Testis (tissue), 3 donors: Measurements from ENCODE around the gene NGRN. TPM values are rescaled to one million over a fixed set of nuclear protein-coding genes. Genes with fewer than 3 reads are reported as not detected.

Experiments
- DNase-seq: peaks from one replicate; pipeline ENCODE4 v3.0.0-alpha.2; 2019
- H3K27ac ChIP-seq, 2 donors: fragments of 200-600 bp; sonication (generic); one replicate each; pipeline ENCODE4 v1.5.1; 2019
- H3K27me3 ChIP-seq: fragments of 200-600 bp; sonication (generic); one replicate; pipeline ENCODE4 v1.5.1; 2019
- H3K36me3 ChIP-seq: fragments of 200-600 bp; sonication (generic); one replicate; pipeline ENCODE4 v1.5.1; 2017; ENCODE audit warnings: low read depth; ENCODE audit errors: missing control alignments
- H3K4me1 ChIP-seq: fragments of 200-600 bp; sonication (generic); one replicate; pipeline ENCODE4 v1.5.1; 2019
- H3K4me3 ChIP-seq, 2 donors: fragments of 200-600 bp; sonication (generic); one replicate each; pipeline ENCODE4 v1.5.1; 2017 to 2019
- H3K9me3 ChIP-seq: fragments of 200-600 bp; sonication (generic); one replicate; pipeline ENCODE4 v1.5.1; 2017
- POLR2A ChIP-seq: fragments of 450-650 bp; IDR thresholded peaks from one replicate; pipeline ENCODE4 v1.6.1; 2017; ENCODE audit warnings: antibody characterized with exemption, mild to moderate bottlenecking, moderate library complexity
- WGBS, 2 donors: methylation state at CpG; one replicate each; pipeline ENCODE4 v1.1.5; 2018; 5-methylcytosine and 5-hydroxymethylcytosine counted together
- intact Hi-C: fragments of 100-400 bp; cut with DNase I; formaldehyde crosslinking; loops from one replicate; pipeline ENCODE4 v1.15.1; 2023; ENCODE audit warnings: low total_unique reads
- polyA plus RNA-seq: library from polyadenylated mRNA; stranded (reverse); fragments of 350-450 nt; fragmentation: Illumina TruSeq; extraction: RNeasy Lipid Tissue Mini Kit (QIAGEN cat#74804); gene quantifications from one replicate; pipeline ENCODE4 v1.2.3, GENCODE V29; 2014; ENCODE audit warnings: low read depth, low replicate concordance; ENCODE audit not compliant: insufficient read depth
- small RNA-seq, 2 donors: library from RNA; depleted of rRNA; stranded (forward); fragments of <200 nt; gene quantifications; one replicate each; pipeline ENCODE3, GENCODE V24; 2016
- total RNA-seq, 2 donors: library from RNA; depleted of rRNA; stranded (reverse); fragments of >200 nt; gene quantifications; one replicate each; pipeline ENCODE4 v1.2.3, GENCODE V29; 2016
- TF ChIP-seq, protein P1 (sequence below), 3 experiments: fragments of 450-650 bp in 2 of 3; fragments of 200-600 bp in 1 of 3; sonication (generic) in 1 of 3; IDR thresholded peaks; one replicate each; pipeline ENCODE4 v1.5.1; 2016 to 2019; ENCODE audit warnings: antibody characterized with exemption in 3 of 3, mild to moderate bottlenecking in 2 of 3, moderate library complexity in 1 of 3

The NGRN gene
- total and polyA plus RNA-seq, 3 donors from 2014 or later = 82.9 to 95.6 (median 86.1) TPM

- 5 to 9% methylated on average over 17 of the region's 17 CpGs for WGBS, 2 donors
- H3K27me3 ChIP-seq = no peaks in the 10 kb centered on the region
- peak; percentile 88 for DNase-seq
- peaks cover 7% of the 10 kb centered on the region for H3K4me1 ChIP-seq
- no peak overlapping the region for H3K4me3 ChIP-seq
- H3K9me3 ChIP-seq = no peaks in the 10 kb centered on the region
- peak overlapping the region in 1 of 2 donors; percentile 10 for H3K27ac ChIP-seq
- TF ChIP-seq, protein P1, sequence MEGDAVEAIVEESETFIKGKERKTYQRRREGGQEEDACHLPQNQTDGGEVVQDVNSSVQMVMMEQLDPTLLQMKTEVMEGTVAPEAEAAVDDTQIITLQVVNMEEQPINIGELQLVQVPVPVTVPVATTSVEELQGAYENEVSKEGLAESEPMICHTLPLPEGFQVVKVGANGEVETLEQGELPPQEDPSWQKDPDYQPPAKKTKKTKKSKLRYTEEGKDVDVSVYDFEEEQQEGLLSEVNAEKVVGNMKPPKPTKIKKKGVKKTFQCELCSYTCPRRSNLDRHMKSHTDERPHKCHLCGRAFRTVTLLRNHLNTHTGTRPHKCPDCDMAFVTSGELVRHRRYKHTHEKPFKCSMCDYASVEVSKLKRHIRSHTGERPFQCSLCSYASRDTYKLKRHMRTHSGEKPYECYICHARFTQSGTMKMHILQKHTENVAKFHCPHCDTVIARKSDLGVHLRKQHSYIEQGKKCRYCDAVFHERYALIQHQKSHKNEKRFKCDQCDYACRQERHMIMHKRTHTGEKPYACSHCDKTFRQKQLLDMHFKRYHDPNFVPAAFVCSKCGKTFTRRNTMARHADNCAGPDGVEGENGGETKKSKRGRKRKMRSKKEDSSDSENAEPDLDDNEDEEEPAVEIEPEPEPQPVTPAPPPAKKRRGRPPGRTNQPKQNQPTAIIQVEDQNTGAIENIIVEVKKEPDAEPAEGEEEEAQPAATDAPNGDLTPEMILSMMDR (IDR thresholded peaks at IDR 0.05) = peak; percentile 89 to 93 (median 92)
- no peak for TF ChIP-seq POLR2A
- intact Hi-C loops = no loop called here
- no peaks in the 10 kb centered on the region for H3K36me3 ChIP-seq
These were observed 54.8 kb downstream of the NGRN start for GRCh38 chr15:90320062-90320884.

DNA sequence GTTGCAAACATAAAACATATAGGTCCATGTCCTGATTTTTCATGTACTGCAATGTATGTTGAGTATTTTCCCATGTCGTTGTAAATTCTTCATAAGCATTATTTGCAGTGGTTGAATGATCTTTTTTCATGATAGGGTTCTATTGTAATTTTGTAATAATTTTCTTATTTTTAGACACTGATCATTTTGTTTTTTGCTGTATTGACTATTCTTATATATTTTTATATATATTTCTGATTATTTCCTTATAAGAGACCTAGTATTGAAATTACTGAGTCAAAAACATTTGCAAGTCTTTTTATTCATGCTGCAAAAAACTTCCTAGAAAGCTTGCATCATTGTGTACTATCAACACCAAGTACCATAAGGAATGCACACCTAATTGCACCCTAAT is 55.4 kb downstream of the NGRN start:
- no peak overlapping the region for H3K4me3 ChIP-seq
- TF ChIP-seq, protein P1 (IDR thresholded peaks at IDR 0.05) = no peak
- no peak for TF ChIP-seq POLR2A
- intact Hi-C loops = no loop called here
- no peak overlapping the region for H3K27ac ChIP-seq
- no peak for DNase-seq
- H3K27me3 ChIP-seq = no peaks in the 10 kb centered on the region
- no peaks in the 10 kb centered on the region for H3K36me3 ChIP-seq
- WGBS, 2 donors = 56 to 64% methylated on average over 1 of the region's 1 CpG
- H3K4me1 ChIP-seq = peaks cover 1% of the 10 kb centered on the region
- H3K9me3 ChIP-seq = no peaks in the 10 kb centered on the region

Small RNAs within 50 kb of the gene (small RNA-seq; reads per million reads assigned to genes)
- gene AC091167.3 = 0 reads per million in 2 donors
- gene RN7SL736P = 0 to 0.55 reads per million in 2 donors

Other genes starting within 250 kb of the NGRN start
- 10 to 100 TPM; 13.1 to 17.7 TPM for gene IDH2, start 163.2 kb upstream of the NGRN start, total RNA-seq
- 23.5 TPM for gene IDH2, start 163.2 kb upstream of the NGRN start, polyA plus RNA-seq
- 10 to 100 TPM; 59.4 to 78.3 TPM for gene SEMA4B, start 64.3 kb upstream of the NGRN start, total RNA-seq
- gene SEMA4B, start 64.3 kb upstream of the NGRN start, polyA plus RNA-seq = 22.2 TPM
- 10 to 100 TPM; 50.8 to 78.0 TPM for gene CIB1, start 31.7 kb upstream of the NGRN start, total RNA-seq
- 138 TPM for gene CIB1, start 31.7 kb upstream of the NGRN start, polyA plus RNA-seq
- 10 to 100 TPM in 1 of 2 donors, 1 to 10 TPM in 1; 6.2 to 16.1 TPM for gene GDPGP1, start 31.5 kb upstream of the NGRN start, total RNA-seq
- 8.9 TPM for gene GDPGP1, start 31.5 kb upstream of the NGRN start, polyA plus RNA-seq
- gene TTLL13, start 16.1 kb upstream of the NGRN start, total RNA-seq = 10 to 100 TPM in 1 of 2 donors, 1 to 10 TPM in 1; 6.8 to 18.0 TPM
- 30.3 TPM for gene TTLL13, start 16.1 kb upstream of the NGRN start, polyA plus RNA-seq
- gene ZNF774, start 86.6 kb downstream of the NGRN start, total RNA-seq = 1 to 10 TPM; 2.5 to 8.7 TPM
- gene ZNF774, start 86.6 kb downstream of the NGRN start, polyA plus RNA-seq = 5.6 TPM
- gene IQGAP1, start 122.6 kb downstream of the NGRN start, total RNA-seq = 100 to 1,000 TPM in 1 of 2 donors, 10 to 100 TPM in 1; 86.9 to 102 TPM
- gene IQGAP1, start 122.6 kb downstream of the NGRN start, polyA plus RNA-seq = 44.4 TPM